Measurements from ENCODE around the gene TSPEAR.

TSPEAR gene

GRCh38 chr21:44548922-44549321 lies 162.4 kb downstream of the TSPEAR start:
- no peak for DNase-seq (ENCODE audit: low read depth)
- TF ChIP-seq CTCF (IDR thresholded peaks at IDR 0.05; ENCODE audit: low read length, missing control alignments), result no peak
- H3K4me3 ChIP-seq (replicated peaks; ENCODE audit: low read depth, low read length), result no peak overlapping the region

DNA sequence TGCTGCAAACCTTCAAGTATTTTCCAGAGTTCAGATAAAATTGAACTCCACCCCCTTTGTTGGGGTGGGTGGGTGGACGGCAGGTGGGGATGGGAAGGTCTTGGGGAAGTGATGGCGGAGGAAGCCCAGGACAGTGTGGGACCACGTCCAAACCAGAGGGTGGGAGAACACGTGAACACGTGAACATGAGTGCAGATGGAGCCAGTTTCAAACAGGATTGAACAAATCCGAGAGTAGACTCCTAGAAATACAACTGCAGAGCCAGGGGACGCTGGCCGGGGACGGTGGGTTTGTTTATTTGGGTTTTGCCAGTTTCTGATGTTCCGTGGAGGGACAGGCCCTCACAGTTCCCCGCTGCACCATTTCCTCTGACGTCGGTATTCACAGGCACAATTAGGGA lies 163.0 kb downstream of the TSPEAR start:
- TF ChIP-seq CTCF (IDR thresholded peaks at IDR 0.05; ENCODE audit: low read length, missing control alignments), result no peak
- H3K4me3 ChIP-seq (replicated peaks; ENCODE audit: low read depth, low read length), result no peak overlapping the region
- DNase-seq (ENCODE audit: low read depth), result no peak

DNA sequence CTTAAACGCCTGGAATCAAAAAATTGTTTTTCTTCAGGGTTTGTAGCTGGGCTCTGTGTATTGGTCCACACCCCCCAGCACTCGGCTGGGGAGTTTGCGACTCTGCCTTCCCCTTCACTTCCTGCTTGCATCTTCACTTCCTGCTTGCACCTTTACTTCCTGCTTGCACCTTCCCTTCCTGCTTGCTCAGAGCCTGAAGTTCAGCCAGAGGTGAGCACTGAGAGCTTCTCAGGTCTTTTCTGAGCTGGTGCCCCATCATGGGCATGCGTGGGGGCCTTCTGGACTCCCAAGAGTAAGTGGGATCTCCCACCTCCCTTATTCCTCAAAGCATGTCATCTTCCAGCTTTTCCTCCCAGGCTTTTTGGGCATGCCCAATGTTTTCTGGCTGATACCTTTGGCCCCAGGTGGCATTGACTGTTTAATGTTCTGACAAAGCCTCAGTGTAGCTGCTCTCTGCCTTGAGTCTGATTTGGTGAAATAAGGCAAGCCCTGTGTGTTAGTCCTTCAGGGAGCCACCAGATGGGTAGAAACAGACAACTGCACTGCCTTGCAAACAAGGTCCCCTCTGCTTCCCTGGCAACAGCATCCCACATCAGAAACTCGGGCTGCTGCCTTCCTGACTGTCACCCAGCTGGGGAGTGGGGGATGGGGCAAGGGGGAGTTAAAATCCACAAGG lies 163.6 kb downstream of the TSPEAR start:
- no peak overlapping the region for H3K4me3 ChIP-seq (replicated peaks; ENCODE audit: low read depth, low read length)
- no peak for DNase-seq (ENCODE audit: low read depth)
- TF ChIP-seq CTCF (IDR thresholded peaks at IDR 0.05; ENCODE audit: low read length, missing control alignments), result no peak

DNA sequence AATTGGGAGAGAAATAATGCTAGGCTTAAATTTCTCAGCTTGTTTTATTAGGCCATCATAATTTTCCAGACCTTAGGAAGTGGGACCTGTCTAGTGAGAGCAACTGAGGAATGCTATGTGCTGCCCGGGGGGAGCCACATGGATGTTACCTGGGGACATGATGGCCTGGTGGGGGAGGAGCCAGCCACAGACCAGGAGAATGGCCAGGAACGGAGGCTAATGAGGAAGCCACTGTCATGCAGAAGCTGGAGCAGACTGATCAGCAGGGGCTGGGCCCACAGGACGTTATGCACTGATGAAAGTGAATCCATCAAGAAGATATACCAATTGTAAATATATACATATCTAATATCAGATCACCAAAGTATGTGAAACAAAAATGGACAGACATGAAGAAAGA lies 166.8 kb downstream of the TSPEAR start:
- DNase-seq (ENCODE audit: low read depth), result no peak
- TF ChIP-seq CTCF (IDR thresholded peaks at IDR 0.05; ENCODE audit: low read length, missing control alignments), result no peak
- no peak overlapping the region for H3K4me3 ChIP-seq (replicated peaks; ENCODE audit: low read depth, low read length)

GRCh38 chr21:44542716-44543115 lies 168.7 kb downstream of the TSPEAR start:
- TF ChIP-seq CTCF (IDR thresholded peaks at IDR 0.05; ENCODE audit: low read length, missing control alignments), result no peak
- no peak overlapping the region for H3K4me3 ChIP-seq (replicated peaks; ENCODE audit: low read depth, low read length)
- DNase-seq (ENCODE audit: low read depth), result no peak

DNA sequence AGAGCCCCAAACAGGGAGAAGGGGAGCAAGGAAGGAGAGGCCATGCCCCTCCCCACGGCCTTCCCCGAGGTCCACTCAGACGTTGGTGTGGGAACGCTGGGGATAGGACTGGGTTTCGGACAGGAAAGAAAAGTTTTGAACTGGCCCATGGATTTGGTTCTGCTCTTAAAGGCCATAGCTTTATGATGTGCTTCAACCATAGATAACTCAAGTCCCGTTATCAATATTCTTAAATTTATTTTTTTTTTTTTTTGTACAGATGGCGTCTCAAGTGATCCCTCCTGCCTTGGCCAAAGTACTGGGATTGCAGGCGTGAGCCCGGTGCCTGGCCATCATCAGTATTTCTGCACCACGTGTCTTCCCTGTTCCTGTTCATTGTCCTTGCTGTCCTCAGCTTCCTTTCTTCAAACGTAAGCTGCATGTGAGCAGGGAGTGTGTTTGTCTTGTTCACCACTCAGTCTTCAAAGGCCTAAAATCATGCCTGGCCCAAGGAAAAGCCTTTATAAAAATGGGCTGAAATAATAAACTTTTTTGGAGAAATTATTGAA lies 170.6 kb downstream of the TSPEAR start:
- DNase-seq (ENCODE audit: low read depth), result no peak
- H3K4me3 ChIP-seq (replicated peaks; ENCODE audit: low read depth, low read length), result no peak overlapping the region
- TF ChIP-seq CTCF (IDR thresholded peaks at IDR 0.05; ENCODE audit: low read length, missing control alignments), result no peak

Measured in fibroblast of pulmonary artery (primary cell).